ENCODE results near the gene KIAA1143. TPM values are rescaled to one million over a fixed set of nuclear protein-coding genes. Genes with fewer than 3 reads are reported as not detected.
A peak's percentile ranks its signal among the peaks of the same experiment; 100 is the strongest.

KIAA1143 gene
- total and polyA plus RNA-seq, 2 experiments from 2014 or later, result 49.2 to 63.9 TPM

- no peak for TF ChIP-seq REST (IDR thresholded peaks at IDR 0.05; ENCODE audit: unreplicated experiment)
- TF ChIP-seq EZH2phosphoT487 (IDR thresholded peaks at IDR 0.05; ENCODE audit: unreplicated experiment), result no peak
- TF ChIP-seq EZH2 (IDR thresholded peaks at IDR 0.05; ENCODE audit: low read depth, unreplicated experiment), result no peak
- TF ChIP-seq CREB1 (CRISPR knock-in tag; IDR thresholded peaks at IDR 0.05; ENCODE audit: low read depth), result no peak
- no peak for TF ChIP-seq STAT1 (IDR thresholded peaks at IDR 0.05; ENCODE audit: unreplicated experiment)
- no peak for TF ChIP-seq CTCF (conservative IDR thresholded peaks at IDR 0.05; ENCODE audit: low read depth in 2 of 2)
- TF ChIP-seq ETS1 (IDR thresholded peaks at IDR 0.05), result no peak
- no peak for TF ChIP-seq NANOG (IDR thresholded peaks at IDR 0.05; ENCODE audit: borderline replicate concordance)
- TF ChIP-seq JUNB (IDR thresholded peaks at IDR 0.05; ENCODE audit: unreplicated experiment), result no peak
- TF ChIP-seq ZNF114 (CRISPR knock-in tag; IDR thresholded peaks at IDR 0.05), result no peak
- TF ChIP-seq POLR2AphosphoS5 (IDR thresholded peaks at IDR 0.05; ENCODE audit: low read depth), result no peak
Observed at GRCh38 chr3:44802011-44802410, 40.6 kb upstream of the KIAA1143 start (continued).

- Histone ChIP-seq H3K27me3 (ENCODE audit: insufficient read depth) (no peaks in the 10 kb centered on the region), H3K4me2 (peak overlapping the region; percentile 60; the same call in 1 of the 2 replicates), H3K79me2 (replicated peaks; ENCODE audit: insufficient read depth) (no peaks in the 10 kb centered on the region), H4K20me1 (replicated peaks; ENCODE audit: insufficient read depth) (no peaks in the 10 kb centered on the region; the same call in 1 of the 2 replicates), H3F3A (replicated peaks; ENCODE audit: low read depth) (no peaks in the 10 kb centered on the region), H3K9me2 (ENCODE audit: insufficient read depth) (no peaks in the 10 kb centered on the region), H3K27ac (ENCODE audit: low read depth) (no peak overlapping the region), H3K4me1 (ENCODE audit: insufficient read depth) (no peaks in the 10 kb centered on the region), H2AFZ (no peak overlapping the region), H3K36me3 (ENCODE audit: insufficient read depth) (peaks cover 20% of the 10 kb centered on the region), H3K4me3 (no peak overlapping the region)
- Mint-ChIP-seq H3K27ac (peak overlapping the region; percentile 7), H3K4me1 (peaks cover 6% of the 10 kb centered on the region), H3K27me3 (ENCODE audit: insufficient read depth, low read depth, poor library complexity) (no peaks in the 10 kb centered on the region), H3K9me3 (no peaks in the 10 kb centered on the region), H3K36me3 (ENCODE audit: low read depth) (peaks cover 40% of the 10 kb centered on the region), H3K4me3 (no peak overlapping the region; the same call in 2 of the 3 replicates)
- ATAC-seq (no peak), DNase-seq (ENCODE audit: low spot score) (peak; percentile 10)
- TF ChIP-seq STAT1 (IDR thresholded peaks at IDR 0.05; ENCODE audit: unreplicated experiment) (no peak), ZNF462 (CRISPR knock-in tag; IDR thresholded peaks at IDR 0.05) (no peak), EZH2phosphoT487 (IDR thresholded peaks at IDR 0.05; ENCODE audit: unreplicated experiment) (no peak)
Observed at GRCh38 chr3:44795197-44795596, 33.8 kb upstream of the KIAA1143 start.
